ENCODE results near the gene CAPN1. TPM values are rescaled to one million over a fixed set of nuclear protein-coding genes. Genes with fewer than 3 reads are reported as not detected.

CAPN1 gene
- total and polyA plus RNA-seq, 9 of the 15 experiments (the other 6 are each of a cell fraction or from before 2014, with no cell fraction given), result 3.5 to 199 (median 61.6) TPM

DNA sequence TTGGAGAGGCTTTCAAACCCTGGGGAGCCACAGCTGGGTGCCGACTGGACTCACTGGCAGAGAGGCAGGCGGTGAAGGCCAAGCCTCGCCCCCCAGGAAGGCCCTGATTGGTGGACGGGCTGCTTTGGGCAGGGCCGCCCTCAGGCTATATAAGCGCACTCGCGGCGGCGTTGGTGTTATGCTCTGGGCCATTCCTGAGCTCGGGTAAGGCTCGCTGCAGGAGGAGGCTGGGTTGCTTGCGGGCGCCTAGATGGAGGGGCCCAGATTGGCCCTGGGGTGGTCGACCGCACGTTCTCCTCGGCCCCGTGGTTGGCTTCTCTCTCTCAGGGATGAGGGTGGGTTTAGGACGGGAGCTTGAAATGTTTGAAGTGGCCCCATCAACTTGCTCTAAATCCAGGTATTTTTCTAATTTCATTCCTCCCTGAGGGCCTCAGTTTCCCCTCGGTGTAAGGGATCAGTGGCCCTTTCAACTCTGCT lies 11.6 kb upstream of the CAPN1 start, which contains the start of gene SPDYC (continued):
- TF ChIP-seq, protein P1, sequence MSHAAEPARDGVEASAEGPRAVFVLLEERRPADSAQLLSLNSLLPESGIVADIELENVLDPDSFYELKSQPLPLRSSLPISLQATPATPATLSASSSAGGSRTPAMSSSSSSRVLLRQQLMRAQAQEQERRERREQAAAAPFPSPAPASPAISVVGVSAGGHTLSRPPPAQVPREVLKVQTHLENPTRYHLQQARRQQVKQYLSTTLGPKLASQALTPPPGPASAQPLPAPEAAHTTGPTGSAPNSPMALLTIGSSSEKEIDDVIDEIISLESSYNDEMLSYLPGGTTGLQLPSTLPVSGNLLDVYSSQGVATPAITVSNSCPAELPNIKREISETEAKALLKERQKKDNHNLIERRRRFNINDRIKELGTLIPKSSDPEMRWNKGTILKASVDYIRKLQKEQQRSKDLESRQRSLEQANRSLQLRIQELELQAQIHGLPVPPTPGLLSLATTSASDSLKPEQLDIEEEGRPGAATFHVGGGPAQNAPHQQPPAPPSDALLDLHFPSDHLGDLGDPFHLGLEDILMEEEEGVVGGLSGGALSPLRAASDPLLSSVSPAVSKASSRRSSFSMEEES (CRISPR knock-in tag; IDR thresholded peaks at IDR 0.05), result no peak
- TF ChIP-seq L3MBTL2 (IDR thresholded peaks at IDR 0.05), result peak; percentile 30
- peak; percentile 91 for TF ChIP-seq ZFX (CRISPR knock-in tag; IDR thresholded peaks at IDR 0.05)
- TF ChIP-seq, protein P2, sequence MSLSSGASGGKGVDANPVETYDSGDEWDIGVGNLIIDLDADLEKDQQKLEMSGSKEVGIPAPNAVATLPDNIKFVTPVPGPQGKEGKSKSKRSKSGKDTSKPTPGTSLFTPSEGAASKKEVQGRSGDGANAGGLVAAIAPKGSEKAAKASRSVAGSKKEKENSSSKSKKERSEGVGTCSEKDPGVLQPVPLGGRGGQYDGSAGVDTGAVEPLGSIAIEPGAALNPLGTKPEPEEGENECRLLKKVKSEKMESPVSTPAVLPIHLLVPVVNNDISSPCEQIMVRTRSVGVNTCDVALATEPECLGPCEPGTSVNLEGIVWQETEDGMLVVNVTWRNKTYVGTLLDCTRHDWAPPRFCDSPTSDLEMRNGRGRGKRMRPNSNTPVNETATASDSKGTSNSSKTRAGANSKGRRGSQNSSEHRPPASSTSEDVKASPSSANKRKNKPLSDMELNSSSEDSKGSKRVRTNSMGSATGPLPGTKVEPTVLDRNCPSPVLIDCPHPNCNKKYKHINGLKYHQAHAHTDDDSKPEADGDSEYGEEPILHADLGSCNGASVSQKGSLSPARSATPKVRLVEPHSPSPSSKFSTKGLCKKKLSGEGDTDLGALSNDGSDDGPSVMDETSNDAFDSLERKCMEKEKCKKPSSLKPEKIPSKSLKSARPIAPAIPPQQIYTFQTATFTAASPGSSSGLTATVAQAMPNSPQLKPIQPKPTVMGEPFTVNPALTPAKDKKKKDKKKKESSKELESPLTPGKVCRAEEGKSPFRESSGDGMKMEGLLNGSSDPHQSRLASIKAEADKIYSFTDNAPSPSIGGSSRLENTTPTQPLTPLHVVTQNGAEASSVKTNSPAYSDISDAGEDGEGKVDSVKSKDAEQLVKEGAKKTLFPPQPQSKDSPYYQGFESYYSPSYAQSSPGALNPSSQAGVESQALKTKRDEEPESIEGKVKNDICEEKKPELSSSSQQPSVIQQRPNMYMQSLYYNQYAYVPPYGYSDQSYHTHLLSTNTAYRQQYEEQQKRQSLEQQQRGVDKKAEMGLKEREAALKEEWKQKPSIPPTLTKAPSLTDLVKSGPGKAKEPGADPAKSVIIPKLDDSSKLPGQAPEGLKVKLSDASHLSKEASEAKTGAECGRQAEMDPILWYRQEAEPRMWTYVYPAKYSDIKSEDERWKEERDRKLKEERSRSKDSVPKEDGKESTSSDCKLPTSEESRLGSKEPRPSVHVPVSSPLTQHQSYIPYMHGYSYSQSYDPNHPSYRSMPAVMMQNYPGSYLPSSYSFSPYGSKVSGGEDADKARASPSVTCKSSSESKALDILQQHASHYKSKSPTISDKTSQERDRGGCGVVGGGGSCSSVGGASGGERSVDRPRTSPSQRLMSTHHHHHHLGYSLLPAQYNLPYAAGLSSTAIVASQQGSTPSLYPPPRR (CRISPR knock-in tag; IDR thresholded peaks at IDR 0.05; ENCODE audit: borderline replicate concordance), result no peak
- no peak for TF ChIP-seq XRCC4 (IDR thresholded peaks at IDR 0.05; ENCODE audit: extremely low read depth, insufficient read depth, insufficient read length)
- TF ChIP-seq GATAD2A (IDR thresholded peaks at IDR 0.05), result 0 out of 2 replicates have a peak, but pooled peaks have one; percentile 23
- TF ChIP-seq, protein P3, sequence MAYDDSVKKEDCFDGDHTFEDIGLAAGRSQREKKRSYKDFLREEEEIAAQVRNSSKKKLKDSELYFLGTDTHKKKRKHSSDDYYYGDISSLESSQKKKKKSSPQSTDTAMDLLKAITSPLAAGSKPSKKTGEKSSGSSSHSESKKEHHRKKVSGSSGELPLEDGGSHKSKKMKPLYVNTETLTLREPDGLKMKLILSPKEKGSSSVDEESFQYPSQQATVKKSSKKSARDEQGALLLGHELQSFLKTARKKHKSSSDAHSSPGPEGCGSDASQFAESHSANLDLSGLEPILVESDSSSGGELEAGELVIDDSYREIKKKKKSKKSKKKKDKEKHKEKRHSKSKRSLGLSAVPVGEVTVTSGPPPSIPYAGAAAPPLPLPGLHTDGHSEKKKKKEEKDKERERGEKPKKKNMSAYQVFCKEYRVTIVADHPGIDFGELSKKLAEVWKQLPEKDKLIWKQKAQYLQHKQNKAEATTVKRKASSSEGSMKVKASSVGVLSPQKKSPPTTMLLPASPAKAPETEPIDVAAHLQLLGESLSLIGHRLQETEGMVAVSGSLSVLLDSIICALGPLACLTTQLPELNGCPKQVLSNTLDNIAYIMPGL (CRISPR knock-in tag; IDR thresholded peaks at IDR 0.05), result 0 out of 2 replicates have a peak, but pooled peaks have one; percentile 45
- TF ChIP-seq ZSCAN32 (CRISPR knock-in tag; IDR thresholded peaks at IDR 0.05), result no peak
- 0 out of 2 replicates have a peak, but pooled peaks have one; percentile 17 for TF ChIP-seq KLF1 (tag; IDR thresholded peaks at IDR 0.05)
- TF ChIP-seq, protein P4, sequence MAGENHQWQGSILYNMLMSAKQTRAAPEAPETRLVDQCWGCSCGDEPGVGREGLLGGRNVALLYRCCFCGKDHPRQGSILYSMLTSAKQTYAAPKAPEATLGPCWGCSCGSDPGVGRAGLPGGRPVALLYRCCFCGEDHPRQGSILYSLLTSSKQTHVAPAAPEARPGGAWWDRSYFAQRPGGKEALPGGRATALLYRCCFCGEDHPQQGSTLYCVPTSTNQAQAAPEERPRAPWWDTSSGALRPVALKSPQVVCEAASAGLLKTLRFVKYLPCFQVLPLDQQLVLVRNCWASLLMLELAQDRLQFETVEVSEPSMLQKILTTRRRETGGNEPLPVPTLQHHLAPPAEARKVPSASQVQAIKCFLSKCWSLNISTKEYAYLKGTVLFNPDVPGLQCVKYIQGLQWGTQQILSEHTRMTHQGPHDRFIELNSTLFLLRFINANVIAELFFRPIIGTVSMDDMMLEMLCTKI (IDR thresholded peaks at IDR 0.05; ENCODE audit: partially characterized antibody), result no peak
- TF ChIP-seq, protein P5, sequence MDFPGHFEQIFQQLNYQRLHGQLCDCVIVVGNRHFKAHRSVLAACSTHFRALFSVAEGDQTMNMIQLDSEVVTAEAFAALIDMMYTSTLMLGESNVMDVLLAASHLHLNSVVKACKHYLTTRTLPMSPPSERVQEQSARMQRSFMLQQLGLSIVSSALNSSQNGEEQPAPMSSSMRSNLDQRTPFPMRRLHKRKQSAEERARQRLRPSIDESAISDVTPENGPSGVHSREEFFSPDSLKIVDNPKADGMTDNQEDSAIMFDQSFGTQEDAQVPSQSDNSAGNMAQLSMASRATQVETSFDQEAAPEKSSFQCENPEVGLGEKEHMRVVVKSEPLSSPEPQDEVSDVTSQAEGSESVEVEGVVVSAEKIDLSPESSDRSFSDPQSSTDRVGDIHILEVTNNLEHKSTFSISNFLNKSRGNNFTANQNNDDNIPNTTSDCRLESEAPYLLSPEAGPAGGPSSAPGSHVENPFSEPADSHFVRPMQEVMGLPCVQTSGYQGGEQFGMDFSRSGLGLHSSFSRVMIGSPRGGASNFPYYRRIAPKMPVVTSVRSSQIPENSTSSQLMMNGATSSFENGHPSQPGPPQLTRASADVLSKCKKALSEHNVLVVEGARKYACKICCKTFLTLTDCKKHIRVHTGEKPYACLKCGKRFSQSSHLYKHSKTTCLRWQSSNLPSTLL (IDR thresholded peaks at IDR 0.05), result no peak
- TF ChIP-seq, protein P6, sequence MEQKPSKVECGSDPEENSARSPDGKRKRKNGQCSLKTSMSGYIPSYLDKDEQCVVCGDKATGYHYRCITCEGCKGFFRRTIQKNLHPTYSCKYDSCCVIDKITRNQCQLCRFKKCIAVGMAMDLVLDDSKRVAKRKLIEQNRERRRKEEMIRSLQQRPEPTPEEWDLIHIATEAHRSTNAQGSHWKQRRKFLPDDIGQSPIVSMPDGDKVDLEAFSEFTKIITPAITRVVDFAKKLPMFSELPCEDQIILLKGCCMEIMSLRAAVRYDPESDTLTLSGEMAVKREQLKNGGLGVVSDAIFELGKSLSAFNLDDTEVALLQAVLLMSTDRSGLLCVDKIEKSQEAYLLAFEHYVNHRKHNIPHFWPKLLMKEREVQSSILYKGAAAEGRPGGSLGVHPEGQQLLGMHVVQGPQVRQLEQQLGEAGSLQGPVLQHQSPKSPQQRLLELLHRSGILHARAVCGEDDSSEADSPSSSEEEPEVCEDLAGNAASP (IDR thresholded peaks at IDR 0.05), result no peak

All from K562 (cell line).